ENCODE measurements around the gene ZNF688.
"Not testable (repeated sequence)": the region's sequence is repeated elsewhere in the genome, so short reads cannot be mapped to it uniquely, and the experiment has no call there.

Gene ZNF688

GRCh38 chr16:30571445-30572322 is at the start of gene ZNF688:
TSS of gene ZNF688 (minus strand) at chr16:30571714. CDS start at chr16:30571629, 85 bp downstream.
- DNase-seq (ENCODE audit: low read depth) = peak; percentile 89

GRCh38 chr16:30620169-30620568 is 48.7 kb upstream of the ZNF688 start:
- no peak for DNase-seq (ENCODE audit: low read depth)

DNA sequence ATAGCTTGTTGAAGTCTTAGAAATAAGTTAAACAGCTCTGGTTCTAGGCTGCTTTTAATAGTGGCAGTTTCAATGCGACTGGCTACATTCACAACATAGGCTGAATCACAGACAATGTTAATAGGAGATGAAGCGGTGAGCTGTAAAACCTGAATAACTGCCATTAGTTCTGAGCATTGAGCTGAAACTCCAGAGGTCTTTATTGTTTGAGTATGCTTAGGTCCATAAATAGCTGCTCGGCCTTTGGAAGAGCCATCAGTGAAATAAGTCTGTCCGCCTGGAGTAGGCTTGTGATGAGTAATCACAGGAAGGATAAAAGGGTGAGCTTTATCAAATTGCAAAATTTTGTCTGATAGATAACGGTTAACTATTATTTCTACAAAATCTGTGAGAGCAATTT is 48.1 kb upstream of the ZNF688 start:
- no peak for DNase-seq (ENCODE audit: low read depth)

- no peak for DNase-seq (ENCODE audit: low read depth)
Measured at GRCh38 chr16:30619202-30619601, 47.7 kb upstream of the ZNF688 start.

DNA sequence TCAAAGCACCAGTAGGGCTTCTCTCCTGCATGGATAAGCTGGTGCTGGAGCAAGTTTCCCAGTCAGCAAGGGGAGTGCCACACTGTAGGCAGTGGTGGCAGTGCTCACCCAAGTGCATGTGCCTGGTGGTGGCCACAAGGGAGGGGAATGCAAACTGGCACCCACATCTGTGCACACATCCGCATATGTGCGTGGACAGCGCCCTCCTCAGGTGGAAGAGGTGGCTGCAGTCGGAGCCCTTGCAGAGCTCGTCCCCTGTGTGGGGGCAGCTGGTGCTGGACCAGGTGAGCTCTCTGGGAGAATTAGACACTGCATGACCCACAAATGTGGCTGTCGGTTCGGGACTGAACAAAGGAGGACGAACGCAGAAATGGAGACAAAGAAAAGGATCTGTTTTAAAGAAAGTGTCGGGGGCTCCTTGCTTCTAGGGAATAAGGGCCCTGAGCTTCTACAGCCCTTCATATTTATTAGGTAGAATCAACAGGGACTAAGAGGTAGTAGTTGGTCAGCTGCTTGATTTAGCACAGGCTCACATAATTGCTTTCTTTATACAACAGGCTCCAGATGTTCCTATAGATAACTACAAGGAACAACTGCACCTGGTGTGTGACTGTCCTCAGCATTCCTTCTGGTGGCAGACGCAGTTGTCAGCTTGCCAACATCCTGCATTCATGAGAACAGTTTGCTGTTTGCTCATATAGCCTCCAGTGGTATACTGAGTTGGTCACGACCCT is 44.0 kb upstream of the ZNF688 start:
- DNase-seq (ENCODE audit: low read depth) = no peak

GRCh38 chr16:30609926-30610839 is 38.7 kb upstream of the ZNF688 start, which contains the start of gene ZNF689:
TSS of gene ZNF689 (minus strand) at chr16:30610389. CDS start at chr16:30610041, 348 bp downstream.
- peak; percentile 89 for DNase-seq (ENCODE audit: low read depth)

DNA sequence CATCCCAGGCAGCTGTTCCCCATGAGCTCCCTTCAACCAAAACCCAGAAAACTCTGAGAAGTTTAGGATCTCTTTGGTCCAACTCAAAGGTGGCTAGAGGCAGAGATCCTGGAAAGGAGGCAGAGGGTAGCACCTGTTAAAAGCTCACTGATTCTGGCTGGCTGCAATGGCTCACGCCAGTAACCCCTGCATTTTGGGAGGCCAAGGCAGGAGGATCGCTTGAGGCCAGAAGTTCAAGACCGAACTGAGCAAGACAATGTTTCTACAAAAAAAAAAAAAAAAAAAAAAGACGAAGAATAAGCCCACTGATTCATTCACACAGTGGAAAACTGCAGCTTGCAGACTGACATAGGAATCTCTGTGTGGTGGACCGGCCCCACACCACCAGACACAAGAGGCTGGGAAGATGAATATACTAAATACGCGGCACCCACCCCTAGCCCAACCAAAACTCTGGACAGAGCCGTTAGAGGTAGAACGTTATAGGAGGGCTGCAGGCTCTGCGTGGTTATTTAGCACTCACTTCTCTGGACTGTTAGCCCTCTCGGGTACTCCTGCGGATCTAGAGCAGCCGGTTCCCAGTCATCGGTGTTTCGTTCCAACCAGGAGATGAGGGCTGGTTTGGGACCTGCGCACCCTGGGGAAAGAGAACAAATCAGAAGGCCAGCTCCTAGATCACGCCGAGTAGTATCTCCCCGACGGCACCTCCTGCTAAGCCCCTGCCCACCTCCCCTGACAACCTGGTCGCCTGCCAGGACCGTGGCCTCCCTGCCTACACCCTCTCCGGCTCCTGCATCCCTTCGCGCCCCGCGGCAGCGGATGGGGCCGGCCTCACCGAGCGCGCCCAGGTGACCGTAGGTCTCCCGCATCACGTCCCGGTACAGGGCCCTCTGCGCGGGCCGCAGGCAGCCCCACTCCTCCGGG is 37.8 kb upstream of the ZNF688 start:
- no peak for DNase-seq (ENCODE audit: low read depth)

GRCh38 chr16:30606004-30606403 is 34.5 kb upstream of the ZNF688 start:
- no peak for DNase-seq (ENCODE audit: low read depth)

DNA sequence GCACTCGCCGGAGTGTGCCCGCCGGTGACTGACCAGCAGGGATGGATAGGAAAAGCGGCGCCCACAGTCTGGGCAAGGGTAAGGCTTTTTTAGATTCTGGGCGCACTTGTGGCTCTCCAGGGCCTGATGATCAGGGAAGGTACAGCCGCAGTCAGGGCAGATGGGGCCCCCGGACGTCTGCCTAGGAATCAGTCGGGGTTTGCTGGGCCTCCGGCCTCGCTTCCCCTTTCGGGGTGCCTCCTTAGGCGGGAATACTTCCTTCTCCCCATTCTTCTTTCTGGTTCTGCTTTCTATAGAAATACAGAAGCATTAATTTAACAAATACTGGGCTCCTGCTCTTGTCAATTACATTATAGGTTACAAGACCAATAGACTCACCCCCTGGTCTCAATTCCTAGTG is 33.6 kb upstream of the ZNF688 start:
- DNase-seq (ENCODE audit: low read depth) = no peak

GRCh38 chr16:30604316-30604947 is 32.9 kb upstream of the ZNF688 start:
- no peak for DNase-seq (ENCODE audit: low read depth)

DNA sequence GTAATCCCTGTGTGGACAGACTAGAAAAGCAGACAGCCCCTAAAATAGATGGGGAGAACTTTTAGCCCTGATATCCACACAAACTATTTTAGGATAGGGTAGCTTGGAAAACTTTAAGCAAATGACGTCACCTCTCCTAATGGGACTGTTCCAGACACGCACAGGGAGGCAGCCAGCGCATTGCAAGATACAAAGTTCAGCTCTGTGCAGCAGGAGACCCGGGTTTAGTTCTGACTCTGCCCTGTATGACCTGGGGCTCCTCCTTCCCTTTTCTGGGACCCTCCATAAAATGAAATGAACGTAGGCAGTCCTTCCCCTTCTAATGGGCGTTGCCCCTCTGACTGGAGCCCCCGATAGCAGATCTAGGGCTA is 32.4 kb upstream of the ZNF688 start:
- no peak for DNase-seq (ENCODE audit: low read depth)

GRCh38 chr16:30602616-30603277 is 31.2 kb upstream of the ZNF688 start:
- DNase-seq (ENCODE audit: low read depth) = no peak

GRCh38 chr16:30601966-30602365 is 30.5 kb upstream of the ZNF688 start:
- no peak for DNase-seq (ENCODE audit: low read depth)

- DNase-seq (ENCODE audit: low read depth) = no peak
Measured at GRCh38 chr16:30600929-30601328, 29.4 kb upstream of the ZNF688 start.

DNA sequence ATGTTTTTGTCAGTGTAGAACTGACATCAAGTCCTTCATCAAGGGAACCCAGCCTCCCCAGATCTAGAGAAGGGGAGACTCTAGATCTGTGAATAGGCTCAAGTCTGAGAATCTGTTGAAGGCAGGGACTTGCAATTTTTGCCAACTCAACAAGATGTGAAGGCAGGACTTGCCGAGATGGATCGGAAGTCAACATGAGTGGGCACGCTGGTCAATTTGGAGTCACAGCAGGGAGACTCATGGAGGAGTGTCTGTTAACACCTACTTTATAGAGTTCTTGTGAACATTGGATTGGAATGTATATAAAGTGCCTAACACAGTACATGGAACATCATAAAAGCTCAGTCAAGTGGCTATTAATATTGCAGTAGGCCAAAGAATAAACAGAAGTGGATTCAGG is 28.7 kb upstream of the ZNF688 start:
- DNase-seq (ENCODE audit: low read depth) = no peak

DNA sequence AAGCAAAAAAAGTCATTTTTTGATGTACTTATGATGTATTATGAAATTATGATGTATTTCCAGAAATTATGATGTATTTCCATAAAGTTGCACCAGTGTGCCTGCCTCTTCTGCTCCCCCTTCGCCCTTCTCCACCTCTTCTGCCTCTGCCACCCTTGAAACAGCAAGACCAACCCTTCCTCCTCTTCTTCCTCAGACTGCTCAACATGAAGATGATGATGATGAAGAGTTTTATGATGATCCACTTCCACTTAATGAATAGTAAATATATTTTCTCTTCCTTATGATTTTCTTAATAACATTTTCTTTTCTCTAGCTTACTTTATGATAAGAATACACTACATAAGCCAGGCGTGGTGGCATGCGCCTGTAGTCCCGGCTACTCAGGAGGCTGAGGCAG is 21.4 kb upstream of the ZNF688 start:
- DNase-seq (ENCODE audit: low read depth) = no peak

DNA sequence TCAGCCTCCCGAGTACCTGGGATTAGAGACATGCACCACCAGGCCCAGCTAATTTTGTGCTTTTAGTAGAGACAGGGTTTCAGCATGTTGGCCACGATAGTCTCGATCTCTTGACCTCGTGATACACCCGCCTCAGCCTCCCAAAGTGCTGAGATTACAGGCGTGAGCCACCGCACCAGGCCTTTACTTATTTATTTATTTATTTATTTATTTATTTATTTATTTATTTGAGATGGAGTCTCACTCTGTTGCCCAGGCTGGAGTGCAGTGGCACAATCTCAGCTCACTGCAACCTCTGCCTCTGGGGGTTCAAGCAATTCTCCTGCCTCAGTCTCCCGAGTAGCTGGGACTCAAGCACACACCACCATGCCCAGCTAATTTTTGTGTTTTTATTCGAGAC is 19.4 kb upstream of the ZNF688 start:
- DNase-seq (ENCODE audit: low read depth) = not testable (repeated sequence)

DNA sequence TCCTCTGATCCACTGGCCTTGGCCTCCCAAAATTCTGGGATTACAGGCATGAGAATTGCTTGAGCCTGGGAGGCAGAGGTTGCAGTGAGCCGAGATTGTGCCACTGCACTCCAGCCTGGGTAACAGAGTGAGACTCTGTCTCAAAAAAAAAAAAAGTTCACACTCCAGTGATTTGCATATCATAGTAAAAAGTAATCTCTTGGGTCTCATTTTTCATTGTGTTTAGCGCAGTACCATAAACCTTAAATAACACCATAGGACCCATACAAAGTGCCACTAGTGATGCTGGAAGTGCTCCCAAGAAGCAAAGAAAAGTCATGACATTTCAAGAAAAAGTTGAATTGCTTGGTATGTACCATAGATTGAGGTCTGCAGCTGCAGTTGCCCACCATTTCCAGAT is 18.1 kb upstream of the ZNF688 start:
- not testable (repeated sequence) for DNase-seq (ENCODE audit: low read depth)

GRCh38 chr16:30588651-30589050 is 17.1 kb upstream of the ZNF688 start:
- no peak for DNase-seq (ENCODE audit: low read depth)
